IPS-18a (cell line): ENCODE results near the gene PSG1.
"Not testable (repeated sequence)": the region's sequence is repeated elsewhere in the genome, so short reads cannot be mapped to it uniquely, and the experiment has no call there.

ENCODE experiments used
- H3K27ac ChIP-seq: one replicate; pipeline ENCODE4 v1.5.1; 2013; ENCODE audit warnings: low read length
- H3K27me3 ChIP-seq: one replicate; pipeline ENCODE4 v1.6.1; 2013; ENCODE audit warnings: mild to moderate bottlenecking, low read length; ENCODE audit not compliant: control insufficient read depth, insufficient read depth
- H3K36me3 ChIP-seq: one replicate; pipeline ENCODE4 v1.6.1; 2013; ENCODE audit warnings: low read depth, low read length; ENCODE audit not compliant: control insufficient read depth
- H3K4me1 ChIP-seq: one replicate; pipeline ENCODE4 v1.6.1; 2013; ENCODE audit warnings: low read depth, low read length; ENCODE audit not compliant: control insufficient read depth
- H3K4me3 ChIP-seq: one replicate; pipeline ENCODE4 v1.5.1; 2013; ENCODE audit warnings: low read length
- H3K9ac ChIP-seq: one replicate; pipeline ENCODE4 v1.6.1; 2013; ENCODE audit warnings: mild to moderate bottlenecking, low read length, moderate library complexity
- H3K9me3 ChIP-seq: one replicate; pipeline ENCODE4 v1.6.1; 2013; ENCODE audit warnings: low read depth, low read length; ENCODE audit not compliant: control insufficient read depth

PSG1 gene

GRCh38 chr19:42876596-42876995 is 2.9 kb downstream of the PSG1 start:
- H3K27ac ChIP-seq, H3K9ac ChIP-seq, H3K36me3 ChIP-seq, H3K4me3 ChIP-seq, H3K27me3 ChIP-seq, H3K9me3 ChIP-seq, H3K4me1 ChIP-seq: not testable (repeated sequence)

GRCh38 chr19:42875881-42876280 is 3.6 kb downstream of the PSG1 start:
- not testable (repeated sequence) for H3K4me3 ChIP-seq, H3K9me3 ChIP-seq, H3K27ac ChIP-seq, H3K27me3 ChIP-seq, H3K9ac ChIP-seq, H3K4me1 ChIP-seq, H3K36me3 ChIP-seq

GRCh38 chr19:42874901-42875813 is 4.4 kb downstream of the PSG1 start:
- H3K27me3 ChIP-seq, H3K36me3 ChIP-seq, H3K4me1 ChIP-seq, H3K27ac ChIP-seq, H3K4me3 ChIP-seq, H3K9me3 ChIP-seq, H3K9ac ChIP-seq: not testable (repeated sequence)

- H3K4me3 ChIP-seq, H3K4me1 ChIP-seq, H3K36me3 ChIP-seq, H3K9me3 ChIP-seq, H3K27me3 ChIP-seq, H3K27ac ChIP-seq, H3K9ac ChIP-seq: not testable (repeated sequence)
Observed at GRCh38 chr19:42874136-42874535, 5.4 kb downstream of the PSG1 start.

GRCh38 chr19:42872608-42873007 is 6.9 kb downstream of the PSG1 start:
- Histone ChIP-seq H3K4me3 (no peak overlapping the region), H3K36me3 (no peaks in the 10 kb centered on the region), H3K4me1 (no peaks in the 10 kb centered on the region), H3K9me3 (peaks cover 4% of the 10 kb centered on the region), H3K27me3 (no peaks in the 10 kb centered on the region), H3K9ac (no peak overlapping the region), H3K27ac (no peak overlapping the region)

GRCh38 chr19:42857544-42857867 is 22.0 kb downstream of the PSG1 start:
- Histone ChIP-seq H3K27me3 (no peaks in the 10 kb centered on the region), H3K4me3 (no peak overlapping the region), H3K9me3 (no peaks in the 10 kb centered on the region), H3K27ac (no peak overlapping the region), H3K36me3 (no peaks in the 10 kb centered on the region), H3K9ac (no peak overlapping the region), H3K4me1 (no peaks in the 10 kb centered on the region)

GRCh38 chr19:42856866-42857543 is 22.5 kb downstream of the PSG1 start:
- not testable (repeated sequence) for H3K4me1 ChIP-seq, H3K9me3 ChIP-seq, H3K9ac ChIP-seq, H3K27me3 ChIP-seq, H3K36me3 ChIP-seq, H3K4me3 ChIP-seq, H3K27ac ChIP-seq

- H3K27me3 ChIP-seq, H3K27ac ChIP-seq, H3K36me3 ChIP-seq, H3K9ac ChIP-seq, H3K4me3 ChIP-seq, H3K9me3 ChIP-seq, H3K4me1 ChIP-seq: not testable (repeated sequence)
Observed at GRCh38 chr19:42854745-42855144, 24.8 kb downstream of the PSG1 start.

DNA sequence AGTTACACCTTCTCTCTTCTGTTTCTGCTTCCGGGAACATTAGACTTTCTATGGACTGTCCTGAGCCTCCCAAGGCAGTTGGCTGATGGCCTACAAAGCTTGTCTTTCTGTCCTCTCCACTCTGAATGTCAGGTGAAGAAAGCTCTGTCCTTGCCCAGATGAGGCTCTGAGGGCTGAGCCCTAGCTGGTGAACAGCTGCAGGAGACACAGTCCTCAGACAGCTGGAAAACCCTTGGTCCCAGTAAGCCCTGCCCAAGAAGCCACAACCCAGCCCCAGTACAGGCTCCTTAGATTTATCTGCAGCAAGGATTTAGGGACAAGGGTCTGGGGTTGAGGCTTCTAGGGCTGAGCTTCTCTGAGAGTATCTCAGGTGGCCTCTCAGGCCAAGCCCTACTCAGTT is 26.3 kb downstream of the PSG1 start:
- H3K27me3 ChIP-seq, H3K36me3 ChIP-seq, H3K9me3 ChIP-seq, H3K4me1 ChIP-seq, H3K4me3 ChIP-seq, H3K27ac ChIP-seq, H3K9ac ChIP-seq: not testable (repeated sequence)

DNA sequence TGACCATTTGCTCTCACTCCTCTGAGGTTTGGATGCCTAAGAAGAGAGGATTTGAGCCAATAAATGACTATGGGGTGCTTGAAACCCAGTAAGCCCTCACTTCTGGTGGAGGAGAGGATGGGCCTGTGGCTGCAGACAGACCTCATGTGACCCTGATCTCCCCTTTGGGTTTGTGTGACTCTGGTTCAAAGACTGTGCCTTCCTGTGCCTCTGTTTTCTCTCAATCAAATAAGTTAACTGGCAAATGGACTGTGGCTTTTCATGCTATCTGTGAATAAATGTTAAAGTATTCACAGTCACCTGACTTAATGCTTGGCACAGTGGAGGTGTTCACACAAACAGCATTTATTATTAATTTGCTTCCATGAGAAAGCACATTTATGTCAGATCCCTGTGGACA is 26.7 kb downstream of the PSG1 start:
- not testable (repeated sequence) for H3K4me3 ChIP-seq, H3K27me3 ChIP-seq, H3K9ac ChIP-seq, H3K9me3 ChIP-seq, H3K4me1 ChIP-seq, H3K36me3 ChIP-seq, H3K27ac ChIP-seq

DNA sequence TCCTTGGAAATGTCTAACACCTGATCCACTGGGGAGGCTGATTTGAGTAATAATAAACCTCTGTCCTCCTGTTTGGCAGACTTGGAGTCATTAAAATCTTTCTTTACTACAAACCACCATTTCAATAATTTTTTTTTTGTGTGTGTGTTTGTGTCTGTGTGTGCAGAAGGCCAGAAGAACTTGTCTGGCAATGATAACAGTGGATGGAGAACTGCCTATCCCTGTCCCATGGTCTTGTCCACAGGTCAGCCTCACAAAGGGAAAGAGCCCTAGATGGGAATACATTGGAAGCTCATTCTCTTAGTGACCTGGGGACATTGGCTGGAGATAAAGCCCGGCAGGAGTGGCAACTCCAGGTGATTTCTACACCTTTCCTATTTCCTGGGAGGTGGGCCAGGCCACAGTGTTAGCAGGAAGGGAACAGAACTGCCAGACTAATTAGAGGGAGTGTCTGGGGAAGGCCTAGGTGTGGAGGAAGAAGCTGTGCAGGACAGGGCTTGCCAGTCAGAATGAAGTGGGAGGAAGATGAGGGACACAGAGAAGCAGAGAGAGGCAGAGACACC is 27.7 kb downstream of the PSG1 start:
- not testable (repeated sequence) for H3K27me3 ChIP-seq, H3K4me3 ChIP-seq, H3K36me3 ChIP-seq, H3K4me1 ChIP-seq, H3K9ac ChIP-seq, H3K27ac ChIP-seq, H3K9me3 ChIP-seq
